Ishikawa (cell line): ENCODE measurements around the gene BRWD1.

Experiments
- CEBPB ChIP-seq: IDR thresholded peaks from 2 replicates; pipeline ENCODE4 v1.6.1; 2012
- CREB1 ChIP-seq: IDR thresholded peaks from 2 replicates; pipeline ENCODE4 v1.6.1; 2012; ENCODE audit warnings: low read depth
- EP300 ChIP-seq: IDR thresholded peaks from 2 replicates; pipeline ENCODE4 v1.6.1; 2012; ENCODE audit warnings: borderline replicate concordance
- FOXM1 ChIP-seq: IDR thresholded peaks from 2 replicates; pipeline ENCODE4 v1.6.1; 2012; ENCODE audit warnings: low read depth, borderline replicate concordance
- NFIC ChIP-seq: IDR thresholded peaks from 2 replicates; pipeline ENCODE4 v1.6.1; 2012
- RAD21 ChIP-seq: IDR thresholded peaks from 2 replicates; pipeline ENCODE4 v1.6.1; 2012; ENCODE audit warnings: low read depth
- TAF1 ChIP-seq: IDR thresholded peaks from 2 replicates; pipeline ENCODE4 v1.6.1; 2012; ENCODE audit warnings: low read depth, mild to moderate bottlenecking
- TCF12 ChIP-seq: IDR thresholded peaks from 2 replicates; pipeline ENCODE4 v1.6.1; 2012; ENCODE audit warnings: low read depth
- TEAD4 ChIP-seq: IDR thresholded peaks from 2 replicates; pipeline ENCODE4 v1.6.1; 2012
- YY1 ChIP-seq: IDR thresholded peaks from 2 replicates; pipeline ENCODE4 v1.6.1; 2012; ENCODE audit warnings: low read depth
- TF ChIP-seq, protein P1 (sequence below): IDR thresholded peaks from 2 replicates; pipeline ENCODE4 v1.6.1; 2012; ENCODE audit warnings: low read depth, mild to moderate bottlenecking
- TF ChIP-seq, protein P2 (sequence below): IDR thresholded peaks from 2 replicates; pipeline ENCODE4 v1.6.1; 2012

DNA sequence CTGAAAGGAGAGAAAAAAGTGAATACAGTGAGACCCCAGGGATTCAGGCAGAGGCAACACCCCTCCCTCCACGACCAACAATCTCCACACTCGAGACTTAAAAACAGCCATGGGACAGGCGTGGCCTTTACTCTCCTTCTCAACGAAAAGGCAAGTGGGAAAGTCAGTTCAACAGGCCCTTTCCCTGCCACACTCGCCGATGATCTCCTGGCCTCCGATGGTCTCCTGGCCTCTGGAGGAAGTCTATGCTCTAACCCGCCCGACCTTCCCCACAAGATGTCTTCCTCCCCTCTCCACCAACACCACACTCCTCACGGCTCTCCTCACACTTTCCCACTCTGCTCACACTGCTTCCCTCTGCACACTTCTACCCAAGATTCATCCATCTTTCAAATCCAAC, 137.8 kb downstream of the BRWD1 start:
- TF ChIP-seq RAD21 (no peak), CREB1 (no peak), EP300 (no peak), TEAD4 (no peak), TAF1 (no peak), NFIC (no peak), TCF12 (no peak), FOXM1 (no peak), CEBPB (no peak), YY1 (no peak)
- TF ChIP-seq, protein P1, sequence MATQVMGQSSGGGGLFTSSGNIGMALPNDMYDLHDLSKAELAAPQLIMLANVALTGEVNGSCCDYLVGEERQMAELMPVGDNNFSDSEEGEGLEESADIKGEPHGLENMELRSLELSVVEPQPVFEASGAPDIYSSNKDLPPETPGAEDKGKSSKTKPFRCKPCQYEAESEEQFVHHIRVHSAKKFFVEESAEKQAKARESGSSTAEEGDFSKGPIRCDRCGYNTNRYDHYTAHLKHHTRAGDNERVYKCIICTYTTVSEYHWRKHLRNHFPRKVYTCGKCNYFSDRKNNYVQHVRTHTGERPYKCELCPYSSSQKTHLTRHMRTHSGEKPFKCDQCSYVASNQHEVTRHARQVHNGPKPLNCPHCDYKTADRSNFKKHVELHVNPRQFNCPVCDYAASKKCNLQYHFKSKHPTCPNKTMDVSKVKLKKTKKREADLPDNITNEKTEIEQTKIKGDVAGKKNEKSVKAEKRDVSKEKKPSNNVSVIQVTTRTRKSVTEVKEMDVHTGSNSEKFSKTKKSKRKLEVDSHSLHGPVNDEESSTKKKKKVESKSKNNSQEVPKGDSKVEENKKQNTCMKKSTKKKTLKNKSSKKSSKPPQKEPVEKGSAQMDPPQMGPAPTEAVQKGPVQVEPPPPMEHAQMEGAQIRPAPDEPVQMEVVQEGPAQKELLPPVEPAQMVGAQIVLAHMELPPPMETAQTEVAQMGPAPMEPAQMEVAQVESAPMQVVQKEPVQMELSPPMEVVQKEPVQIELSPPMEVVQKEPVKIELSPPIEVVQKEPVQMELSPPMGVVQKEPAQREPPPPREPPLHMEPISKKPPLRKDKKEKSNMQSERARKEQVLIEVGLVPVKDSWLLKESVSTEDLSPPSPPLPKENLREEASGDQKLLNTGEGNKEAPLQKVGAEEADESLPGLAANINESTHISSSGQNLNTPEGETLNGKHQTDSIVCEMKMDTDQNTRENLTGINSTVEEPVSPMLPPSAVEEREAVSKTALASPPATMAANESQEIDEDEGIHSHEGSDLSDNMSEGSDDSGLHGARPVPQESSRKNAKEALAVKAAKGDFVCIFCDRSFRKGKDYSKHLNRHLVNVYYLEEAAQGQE, result no peak
- TF ChIP-seq, protein P2, sequence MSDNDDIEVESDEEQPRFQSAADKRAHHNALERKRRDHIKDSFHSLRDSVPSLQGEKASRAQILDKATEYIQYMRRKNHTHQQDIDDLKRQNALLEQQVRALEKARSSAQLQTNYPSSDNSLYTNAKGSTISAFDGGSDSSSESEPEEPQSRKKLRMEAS, result no peak
